Hepatocyte (in vitro differentiated cells): ENCODE data around the gene SUGP2. TPM values are rescaled to one million over a fixed set of nuclear protein-coding genes. Genes with fewer than 3 reads are reported as not detected.

Experiments used
- DNase-seq: peaks from one replicate; pipeline ENCODE4 v3.0.0-alpha.2; 2016; ENCODE audit warnings: low spot score
- H2AFZ ChIP-seq: fragments of 200-600 bp; sonication (generic); 2 replicates; pipeline ENCODE4 v1.6.0; 2016; ENCODE audit warnings: antibody characterized with exemption, mild to moderate bottlenecking
- H3K27ac ChIP-seq: fragments of 200-600 bp; sonication (generic); 2 replicates; pipeline ENCODE4 v1.5.1; 2016; ENCODE audit warnings: mild to moderate bottlenecking
- H3K27me3 ChIP-seq: fragments of 200-600 bp; sonication (generic); 2 replicates; pipeline ENCODE4 v1.6.1; 2016
- H3K36me3 ChIP-seq: fragments of 200-600 bp; sonication (generic); replicated peaks from 2 replicates; pipeline ENCODE4 v1.5.1; 2016; ENCODE audit warnings: low read depth; ENCODE audit not compliant: insufficient read depth
- H3K4me1 ChIP-seq: fragments of 200-600 bp; sonication (generic); 2 replicates; pipeline ENCODE4 v1.5.1; 2016; ENCODE audit warnings: mild to moderate bottlenecking, moderate library complexity; ENCODE audit not compliant: insufficient read depth
- H3K4me2 ChIP-seq: fragments of 200-600 bp; sonication (generic); 2 replicates; pipeline ENCODE4 v1.6.0; 2016
- H3K4me3 ChIP-seq: fragments of 200-600 bp; sonication (generic); 2 replicates; pipeline ENCODE4 v1.5.1; 2016; ENCODE audit warnings: mild to moderate bottlenecking
- H3K79me2 ChIP-seq: fragments of 200-600 bp; sonication (generic); 2 replicates; pipeline ENCODE4 v1.6.0; 2017; ENCODE audit warnings: mild to moderate bottlenecking
- H3K9me2 ChIP-seq: fragments of 200-600 bp; sonication (generic); replicated peaks from 2 replicates; pipeline ENCODE4 v1.6.0; 2017; ENCODE audit warnings: mild to moderate bottlenecking; ENCODE audit not compliant: insufficient read depth
- H3K9me3 ChIP-seq: fragments of 200-600 bp; sonication (generic); 2 replicates; pipeline ENCODE4 v1.5.1; 2016; ENCODE audit warnings: low read depth, mild to moderate bottlenecking
- H4K20me1 ChIP-seq: fragments of 200-600 bp; sonication (generic); 2 replicates; pipeline ENCODE4 v1.6.0; 2016; ENCODE audit warnings: mild to moderate bottlenecking; ENCODE audit not compliant: insufficient read depth, poor library complexity, severe bottlenecking
- CTCF ChIP-seq: fragments of 200-600 bp; sonication (generic); IDR thresholded peaks from 2 replicates; pipeline ENCODE4 v1.5.1; 2016; ENCODE audit warnings: antibody characterized with exemption, mild to moderate bottlenecking; ENCODE audit not compliant: poor library complexity
- EZH2 ChIP-seq: fragments of 200-600 bp; sonication (generic); IDR thresholded peaks from 2 replicates; pipeline ENCODE4 v1.6.1; 2016; ENCODE audit warnings: antibody characterized with exemption, mild to moderate bottlenecking, borderline replicate concordance
- EZH2phosphoT487 ChIP-seq: fragments of 200-600 bp; sonication (generic); IDR thresholded peaks from one replicate; pipeline ENCODE4 v1.6.1; 2018; ENCODE audit warnings: antibody characterized with exemption, mild to moderate bottlenecking, low read depth, moderate library complexity; ENCODE audit not compliant: unreplicated experiment, severe bottlenecking
- WGBS: methylation state at CpG from one replicate; pipeline ENCODE4 v1.1.6; 2016; ENCODE audit warnings: low lambda C conversion rate; ENCODE audit errors: missing lambda C conversion rate; 5-methylcytosine and 5-hydroxymethylcytosine counted together
- polyA plus RNA-seq: library from polyadenylated mRNA; unstranded; fragments of >200 nt; fragmentation: Nextera tagmentation; extraction: Ambion mirVana; gene quantifications from 2 replicates; pipeline ENCODE4 v1.2.1, GENCODE V29; 2016
- total RNA-seq: library from RNA; depleted of rRNA; stranded (reverse); fragments of >200 nt; gene quantifications from 2 replicates; pipeline ENCODE4 v1.2.3, GENCODE V29; 2014

Gene SUGP2
- total and polyA plus RNA-seq, 2 experiments from 2014 or later, result 36.4 to 51.0 TPM

DNA sequence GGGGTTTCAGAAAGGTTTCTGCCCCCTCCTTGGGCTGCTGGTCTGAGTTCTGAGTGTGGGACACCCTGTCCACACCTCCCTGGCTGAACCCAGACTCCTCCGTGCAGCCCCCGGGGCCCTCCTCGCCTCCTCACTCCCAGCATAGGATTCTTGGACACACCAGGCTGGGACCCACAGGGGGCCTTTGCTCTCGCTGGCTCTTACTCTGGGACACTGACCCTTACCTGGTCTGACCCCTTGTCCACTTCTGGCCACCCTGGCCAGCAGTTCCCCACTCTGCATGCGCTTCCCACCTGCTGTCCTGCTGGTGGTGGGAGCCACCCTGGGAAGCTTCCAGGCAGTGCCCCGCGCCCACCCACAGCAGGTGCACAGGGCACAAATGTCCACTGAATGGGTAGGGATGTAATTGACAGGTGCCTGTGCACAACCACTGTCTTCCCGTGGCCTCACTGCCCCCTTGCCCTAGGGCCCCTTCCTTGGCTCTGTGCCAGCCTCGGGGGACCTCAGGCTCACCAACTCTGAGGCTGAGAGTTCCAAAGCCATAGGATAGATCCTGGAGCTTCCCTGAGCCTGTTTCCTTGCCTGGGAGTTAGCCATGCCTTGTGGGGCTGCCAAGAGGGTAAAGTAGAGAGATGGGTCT lies 23.4 kb upstream of the SUGP2 start:
- TF ChIP-seq CTCF (no peak), EZH2 (no peak), EZH2phosphoT487 (no peak)
- WGBS, result 88% methylated on average over 9 of the region's 9 CpGs
- H4K20me1 ChIP-seq, result no peaks in the 10 kb centered on the region
- no peak overlapping the region for H2AFZ ChIP-seq
- H3K9me2 ChIP-seq, result no peaks in the 10 kb centered on the region
- H3K4me1 ChIP-seq, result no peaks in the 10 kb centered on the region
- no peaks in the 10 kb centered on the region for H3K9me3 ChIP-seq
- H3K4me3 ChIP-seq, result no peak overlapping the region
- H3K27ac ChIP-seq, result no peak overlapping the region
- no peak overlapping the region for H3K4me2 ChIP-seq
- no peak for DNase-seq
- H3K36me3 ChIP-seq, result no peaks in the 10 kb centered on the region
- no peaks in the 10 kb centered on the region for H3K27me3 ChIP-seq
- no peaks in the 10 kb centered on the region for H3K79me2 ChIP-seq

- Histone ChIP-seq H3K4me3 (no peak overlapping the region), H3K4me2 (no peak overlapping the region), H3K27ac (no peak overlapping the region), H3K4me1 (no peaks in the 10 kb centered on the region), H3K79me2 (no peaks in the 10 kb centered on the region), H3K27me3 (no peaks in the 10 kb centered on the region), H3K9me3 (no peaks in the 10 kb centered on the region), H3K9me2 (no peaks in the 10 kb centered on the region), H2AFZ (no peak overlapping the region), H4K20me1 (no peaks in the 10 kb centered on the region), H3K36me3 (no peaks in the 10 kb centered on the region)
- 97% methylated on average over 12 of the region's 13 CpGs for WGBS
- no peak for TF ChIP-seq EZH2
- TF ChIP-seq CTCF, result no peak
- TF ChIP-seq EZH2phosphoT487, result no peak
- no peak for DNase-seq
Observed at GRCh38 chr19:19055701-19056100, 22.4 kb upstream of the SUGP2 start.

DNA sequence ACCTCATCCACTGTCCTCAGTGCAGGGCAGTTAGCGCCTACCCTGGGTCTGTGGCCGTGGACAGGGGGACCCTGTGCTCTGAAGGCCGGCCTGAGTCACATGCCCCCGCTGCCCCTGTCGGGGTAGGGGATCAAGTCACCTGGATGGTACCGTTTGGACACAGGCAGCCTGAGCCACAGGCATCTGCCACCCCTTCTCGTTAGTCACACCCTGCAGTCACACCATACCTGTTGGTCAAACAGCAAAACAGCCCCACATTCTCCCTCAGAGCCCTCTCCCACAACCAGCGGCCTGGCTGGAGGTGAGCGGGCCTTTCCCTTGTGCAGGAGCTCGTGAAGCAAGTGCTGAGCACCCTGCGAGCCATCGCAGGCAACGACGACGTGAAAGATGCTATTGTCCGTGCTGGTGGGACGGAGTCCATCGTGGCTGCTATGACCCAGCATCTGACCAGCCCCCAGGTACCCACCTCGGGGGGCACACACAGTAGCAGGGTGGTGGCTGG lies 21.7 kb upstream of the SUGP2 start:
- Histone ChIP-seq H3K9me3 (no peaks in the 10 kb centered on the region), H3K4me3 (no peak overlapping the region), H3K9me2 (no peaks in the 10 kb centered on the region), H3K4me2 (no peak overlapping the region), H4K20me1 (no peaks in the 10 kb centered on the region), H3K27me3 (no peaks in the 10 kb centered on the region), H3K36me3 (no peaks in the 10 kb centered on the region), H3K27ac (no peak overlapping the region), H3K4me1 (no peaks in the 10 kb centered on the region), H3K79me2 (no peaks in the 10 kb centered on the region), H2AFZ (no peak overlapping the region)
- 97% methylated on average over 19 of the region's 19 CpGs for WGBS
- DNase-seq, result no peak
- TF ChIP-seq EZH2, result no peak
- TF ChIP-seq EZH2phosphoT487, result no peak
- no peak for TF ChIP-seq CTCF
